Hepatocyte (in vitro differentiated cells): ENCODE results near the gene HS3ST5. TPM values are rescaled to one million over a fixed set of nuclear protein-coding genes. Genes with fewer than 3 reads are reported as not detected.

Source experiments
- DNase-seq: peaks from one replicate; pipeline ENCODE4 v3.0.0-alpha.2; 2016; ENCODE audit warnings: low spot score
- H2AFZ ChIP-seq: fragments of 200-600 bp; sonication (generic); 2 replicates; pipeline ENCODE4 v1.6.0; 2016; ENCODE audit warnings: antibody characterized with exemption, mild to moderate bottlenecking
- H3K27ac ChIP-seq: fragments of 200-600 bp; sonication (generic); 2 replicates; pipeline ENCODE4 v1.5.1; 2016; ENCODE audit warnings: mild to moderate bottlenecking
- H3K27me3 ChIP-seq: fragments of 200-600 bp; sonication (generic); 2 replicates; pipeline ENCODE4 v1.6.1; 2016
- H3K36me3 ChIP-seq: fragments of 200-600 bp; sonication (generic); replicated peaks from 2 replicates; pipeline ENCODE4 v1.5.1; 2016; ENCODE audit warnings: low read depth; ENCODE audit not compliant: insufficient read depth
- H3K4me1 ChIP-seq: fragments of 200-600 bp; sonication (generic); 2 replicates; pipeline ENCODE4 v1.5.1; 2016; ENCODE audit warnings: mild to moderate bottlenecking, moderate library complexity; ENCODE audit not compliant: insufficient read depth
- H3K4me2 ChIP-seq: fragments of 200-600 bp; sonication (generic); 2 replicates; pipeline ENCODE4 v1.6.0; 2016
- H3K4me3 ChIP-seq: fragments of 200-600 bp; sonication (generic); 2 replicates; pipeline ENCODE4 v1.5.1; 2016; ENCODE audit warnings: mild to moderate bottlenecking
- H3K79me2 ChIP-seq: fragments of 200-600 bp; sonication (generic); 2 replicates; pipeline ENCODE4 v1.6.0; 2017; ENCODE audit warnings: mild to moderate bottlenecking
- H3K9me2 ChIP-seq: fragments of 200-600 bp; sonication (generic); replicated peaks from 2 replicates; pipeline ENCODE4 v1.6.0; 2017; ENCODE audit warnings: mild to moderate bottlenecking; ENCODE audit not compliant: insufficient read depth
- H3K9me3 ChIP-seq: fragments of 200-600 bp; sonication (generic); 2 replicates; pipeline ENCODE4 v1.5.1; 2016; ENCODE audit warnings: low read depth, mild to moderate bottlenecking
- H4K20me1 ChIP-seq: fragments of 200-600 bp; sonication (generic); 2 replicates; pipeline ENCODE4 v1.6.0; 2016; ENCODE audit warnings: mild to moderate bottlenecking; ENCODE audit not compliant: insufficient read depth, poor library complexity, severe bottlenecking
- CTCF ChIP-seq: fragments of 200-600 bp; sonication (generic); IDR thresholded peaks from 2 replicates; pipeline ENCODE4 v1.5.1; 2016; ENCODE audit warnings: antibody characterized with exemption, mild to moderate bottlenecking; ENCODE audit not compliant: poor library complexity
- EZH2 ChIP-seq: fragments of 200-600 bp; sonication (generic); IDR thresholded peaks from 2 replicates; pipeline ENCODE4 v1.6.1; 2016; ENCODE audit warnings: antibody characterized with exemption, mild to moderate bottlenecking, borderline replicate concordance
- EZH2phosphoT487 ChIP-seq: fragments of 200-600 bp; sonication (generic); IDR thresholded peaks from one replicate; pipeline ENCODE4 v1.6.1; 2018; ENCODE audit warnings: antibody characterized with exemption, mild to moderate bottlenecking, low read depth, moderate library complexity; ENCODE audit not compliant: unreplicated experiment, severe bottlenecking
- WGBS: methylation state at CpG from one replicate; pipeline ENCODE4 v1.1.6; 2016; ENCODE audit warnings: low lambda C conversion rate; ENCODE audit errors: missing lambda C conversion rate; 5-methylcytosine and 5-hydroxymethylcytosine counted together
- polyA plus RNA-seq: library from polyadenylated mRNA; unstranded; fragments of >200 nt; fragmentation: Nextera tagmentation; extraction: Ambion mirVana; gene quantifications from 2 replicates; pipeline ENCODE4 v1.2.1, GENCODE V29; 2016
- total RNA-seq: library from RNA; depleted of rRNA; stranded (reverse); fragments of >200 nt; gene quantifications from 2 replicates; pipeline ENCODE4 v1.2.3, GENCODE V29; 2014

The HS3ST5 gene
- total and polyA plus RNA-seq, 2 experiments from 2014 or later = 0.73 to 1.4 TPM

GRCh38 chr6:114133816-114134215 is 209.0 kb downstream of the HS3ST5 start:
- Histone ChIP-seq H3K36me3 (no peaks in the 10 kb centered on the region), H3K4me3 (no peak overlapping the region), H3K4me1 (no peaks in the 10 kb centered on the region), H3K27me3 (no peaks in the 10 kb centered on the region), H4K20me1 (no peaks in the 10 kb centered on the region), H3K9me2 (no peaks in the 10 kb centered on the region), H3K79me2 (no peaks in the 10 kb centered on the region), H2AFZ (no peak overlapping the region), H3K9me3 (no peaks in the 10 kb centered on the region), H3K27ac (no peak overlapping the region), H3K4me2 (no peak overlapping the region)
- no peak for DNase-seq
- TF ChIP-seq EZH2 (no peak), EZH2phosphoT487 (no peak), CTCF (no peak)
- WGBS = 98% methylated on average over 4 of the region's 4 CpGs

- Histone ChIP-seq H3K79me2 (no peaks in the 10 kb centered on the region), H3K36me3 (no peaks in the 10 kb centered on the region), H2AFZ (no peak overlapping the region), H3K9me3 (no peaks in the 10 kb centered on the region), H3K27ac (no peak overlapping the region), H3K4me3 (no peak overlapping the region), H3K27me3 (no peaks in the 10 kb centered on the region), H3K4me1 (no peaks in the 10 kb centered on the region), H4K20me1 (no peaks in the 10 kb centered on the region), H3K4me2 (no peak overlapping the region), H3K9me2 (no peaks in the 10 kb centered on the region)
- 93% methylated on average over 1 of the region's 1 CpG for WGBS
- no peak for DNase-seq
- TF ChIP-seq CTCF (no peak), EZH2 (no peak), EZH2phosphoT487 (no peak)
Observed at GRCh38 chr6:114131945-114132344, 210.9 kb downstream of the HS3ST5 start.

GRCh38 chr6:114125576-114125975 is 217.2 kb downstream of the HS3ST5 start:
- no peaks in the 10 kb centered on the region for H3K9me3 ChIP-seq
- no peaks in the 10 kb centered on the region for H3K9me2 ChIP-seq
- DNase-seq = no peak
- WGBS = 67% methylated on average over 3 of the region's 3 CpGs
- no peak overlapping the region for H3K4me3 ChIP-seq
- no peaks in the 10 kb centered on the region for H3K4me1 ChIP-seq
- H4K20me1 ChIP-seq = no peaks in the 10 kb centered on the region
- TF ChIP-seq EZH2phosphoT487 = no peak
- no peak for TF ChIP-seq CTCF
- no peak for TF ChIP-seq EZH2
- no peaks in the 10 kb centered on the region for H3K36me3 ChIP-seq
- H2AFZ ChIP-seq = no peak overlapping the region
- no peaks in the 10 kb centered on the region for H3K27me3 ChIP-seq
- H3K27ac ChIP-seq = no peak overlapping the region
- no peaks in the 10 kb centered on the region for H3K79me2 ChIP-seq
- no peak overlapping the region for H3K4me2 ChIP-seq
